Islet precursor cell (in vitro differentiated cells): ENCODE data around the gene ACTA2.
A peak's percentile ranks its signal among the peaks of the same experiment; 100 is the strongest.

ENCODE experiments used
- DNase-seq: peaks from one replicate; pipeline ENCODE4 v3.0.0-alpha.2; 2018

Gene ACTA2

DNA sequence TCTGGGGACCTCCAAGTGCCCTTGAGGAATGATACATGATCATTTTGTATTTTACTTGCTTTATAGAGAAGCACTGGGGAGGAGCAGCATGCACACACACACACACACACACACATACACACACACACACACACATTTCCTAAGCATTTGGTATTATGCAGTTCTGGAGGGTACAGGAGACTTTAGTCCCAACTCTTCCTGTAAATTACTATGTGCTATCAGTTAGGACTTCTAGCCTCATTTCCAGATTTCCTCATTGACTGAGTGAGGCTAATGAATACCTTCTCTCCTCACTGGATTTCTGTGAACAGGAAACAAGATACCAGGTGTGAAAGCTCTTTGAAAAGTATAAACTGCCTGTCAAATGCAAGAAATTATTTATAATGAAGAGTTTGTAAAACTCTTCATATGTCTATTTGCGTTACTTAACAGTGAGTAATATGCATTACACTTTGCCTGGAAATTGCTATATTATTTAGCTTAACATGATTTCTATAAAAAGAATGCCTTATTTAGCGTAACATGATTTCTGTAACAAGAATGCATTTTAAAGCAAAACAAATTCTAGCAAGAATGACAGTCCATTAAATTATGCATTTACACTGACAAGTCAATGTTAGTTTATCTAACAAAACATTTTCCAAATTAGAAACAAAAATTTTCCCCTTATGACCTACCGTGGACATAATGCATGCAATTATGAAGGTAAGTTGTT lies 34.2 kb downstream of the ACTA2 start:
- no peak for DNase-seq

DNA sequence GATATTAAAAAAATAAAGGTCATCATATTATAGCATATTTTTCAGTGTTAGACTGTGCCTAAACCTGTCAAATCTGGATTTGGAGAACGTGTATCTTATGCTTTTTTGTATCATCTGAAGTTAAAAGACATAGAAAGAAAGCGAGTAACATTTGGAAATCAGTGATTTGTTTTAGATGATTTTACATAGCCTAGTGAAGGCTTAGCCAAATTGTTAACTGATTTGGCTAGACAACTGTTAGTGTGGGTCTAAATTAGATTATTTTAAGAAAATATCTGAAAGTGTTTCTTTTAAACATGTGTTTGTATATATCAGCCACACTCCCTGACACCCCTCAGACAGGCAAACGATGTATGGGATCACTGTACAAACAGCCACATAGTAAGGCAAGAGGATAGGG lies 35.6 kb downstream of the ACTA2 start:
- DNase-seq: no peak

DNA sequence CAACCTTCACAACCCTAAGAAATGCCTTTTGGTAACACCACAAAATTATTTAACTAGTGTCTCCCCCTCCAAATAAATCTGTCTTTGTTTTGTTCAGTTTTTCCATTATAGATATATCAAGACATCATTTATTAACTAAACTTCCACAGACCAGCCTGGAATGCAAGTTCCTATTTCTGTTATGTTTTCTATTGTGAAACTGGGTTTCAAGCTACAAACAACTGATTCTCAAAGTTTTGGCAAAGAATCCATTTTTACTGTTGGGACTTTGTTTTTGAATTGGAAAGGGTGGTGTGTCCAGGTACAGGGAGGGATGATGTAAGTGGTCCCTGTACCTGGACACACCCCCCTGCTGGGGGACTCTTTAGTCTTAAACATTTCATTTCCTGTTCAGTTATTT lies 36.3 kb downstream of the ACTA2 start:
- no peak for DNase-seq

DNA sequence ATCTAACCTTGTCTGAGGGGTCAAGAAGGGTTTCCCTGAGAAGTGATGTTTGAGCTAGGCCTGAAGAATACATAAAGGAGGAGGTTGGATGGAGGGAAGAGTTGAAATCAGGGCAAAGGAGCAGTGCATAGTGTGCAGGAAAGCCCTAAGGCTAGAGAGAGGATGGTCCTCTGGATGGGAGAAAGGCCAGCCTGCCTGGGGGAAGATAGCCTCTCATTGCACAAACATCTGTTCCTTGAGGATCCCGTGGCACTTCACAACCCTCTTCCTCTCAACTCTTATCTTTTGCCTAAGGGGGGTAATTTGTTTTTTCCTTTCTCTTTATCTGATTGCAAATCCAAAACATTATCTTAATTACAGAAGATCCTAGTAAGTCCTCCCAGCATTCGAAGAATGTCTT lies 36.8 kb downstream of the ACTA2 start:
- DNase-seq: peak; percentile 88

DNA sequence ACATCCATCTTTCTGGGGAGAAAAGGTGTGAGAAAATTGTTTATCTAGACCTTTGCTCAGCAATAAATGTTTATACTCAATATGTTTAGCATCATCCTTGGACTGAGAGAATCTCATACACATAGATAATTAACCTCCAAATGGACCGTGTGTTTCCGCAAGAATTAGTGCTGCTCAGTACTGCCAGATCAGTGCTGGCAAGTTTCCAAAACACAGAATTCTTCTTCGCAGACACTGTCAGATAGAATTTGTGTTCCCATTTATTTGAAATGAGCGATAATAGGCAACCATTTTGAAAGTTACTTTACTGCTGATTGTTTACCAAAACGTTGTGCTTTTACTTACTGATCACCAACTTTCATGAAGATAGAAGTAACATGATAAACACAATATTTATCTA lies 38.8 kb downstream of the ACTA2 start:
- DNase-seq: no peak

DNA sequence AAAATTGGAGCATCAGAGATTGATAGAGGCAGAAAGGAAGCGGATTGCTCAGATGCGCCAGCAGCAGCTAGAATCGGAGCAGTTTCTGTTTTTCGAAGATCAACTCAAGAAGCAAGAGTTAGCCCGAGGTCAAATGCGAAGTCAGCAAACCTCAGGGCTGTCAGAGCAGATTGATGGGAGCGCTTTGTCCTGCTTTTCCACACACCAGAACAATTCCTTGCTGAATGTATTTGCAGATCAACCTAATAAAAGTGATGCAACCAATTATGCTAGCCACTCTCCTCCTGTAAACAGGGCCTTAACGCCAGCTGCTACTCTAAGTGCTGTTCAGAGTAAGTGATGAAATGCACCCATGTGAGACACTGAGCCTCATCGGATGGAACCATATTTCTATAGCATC lies 39.4 kb downstream of the ACTA2 start:
- DNase-seq: peak; percentile 86

DNA sequence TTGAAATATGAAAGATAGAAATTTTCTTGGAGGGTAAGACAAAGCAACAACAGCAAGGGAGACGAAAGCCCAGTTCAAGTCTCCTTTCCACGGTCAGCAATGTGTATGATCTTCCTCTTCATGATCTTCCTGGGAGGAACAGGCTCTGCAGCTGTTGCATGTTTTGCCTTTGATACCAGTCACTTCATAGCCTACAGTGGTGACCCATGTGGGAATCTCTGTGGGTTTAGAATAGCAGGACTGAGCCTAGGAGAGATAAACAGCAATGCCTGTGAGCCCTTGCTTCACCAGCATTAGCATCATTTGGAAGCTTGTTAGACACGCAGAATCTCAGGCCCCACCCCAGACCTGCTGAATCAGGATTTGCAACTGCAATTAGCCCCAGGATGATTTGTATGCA lies 40.7 kb downstream of the ACTA2 start:
- DNase-seq: no peak

DNA sequence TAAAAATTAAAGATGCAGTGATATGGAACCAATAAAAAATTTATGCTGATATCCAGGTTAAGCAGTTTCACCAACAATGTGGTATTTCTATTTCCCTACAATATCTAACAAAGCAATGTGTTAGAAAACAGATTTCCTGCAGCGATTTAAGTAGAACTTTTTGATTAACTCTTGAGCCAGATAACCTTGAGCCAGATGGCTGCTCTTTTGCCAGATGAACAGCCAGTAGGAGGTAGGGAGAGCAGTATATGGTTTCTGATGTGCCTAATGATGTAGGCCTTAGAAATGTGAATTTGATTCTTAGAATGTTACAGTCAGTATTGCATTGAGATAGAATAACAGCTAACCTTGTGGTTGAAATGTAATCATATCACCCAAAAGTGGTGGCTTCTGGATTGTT lies 41.5 kb downstream of the ACTA2 start:
- no peak for DNase-seq

DNA sequence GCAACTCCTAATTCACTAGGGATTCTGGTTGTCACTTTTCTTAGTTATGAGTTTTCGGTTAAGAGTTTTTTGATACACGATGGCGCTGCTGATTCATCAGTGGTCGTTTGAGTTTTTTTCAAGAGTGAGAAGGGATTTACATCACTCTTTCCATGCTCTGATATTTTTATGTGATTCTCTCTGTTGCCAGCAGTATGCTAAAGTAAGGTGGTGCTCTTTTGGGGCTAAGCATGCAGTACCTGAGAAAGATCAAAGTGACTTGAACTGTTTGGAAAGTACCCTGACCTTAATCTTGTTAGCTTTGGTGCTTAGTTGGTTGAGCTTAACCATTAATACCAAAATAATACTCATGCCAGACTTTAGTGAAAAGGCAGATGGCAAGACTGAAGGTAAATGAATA lies 44.4 kb downstream of the ACTA2 start:
- no peak for DNase-seq

DNA sequence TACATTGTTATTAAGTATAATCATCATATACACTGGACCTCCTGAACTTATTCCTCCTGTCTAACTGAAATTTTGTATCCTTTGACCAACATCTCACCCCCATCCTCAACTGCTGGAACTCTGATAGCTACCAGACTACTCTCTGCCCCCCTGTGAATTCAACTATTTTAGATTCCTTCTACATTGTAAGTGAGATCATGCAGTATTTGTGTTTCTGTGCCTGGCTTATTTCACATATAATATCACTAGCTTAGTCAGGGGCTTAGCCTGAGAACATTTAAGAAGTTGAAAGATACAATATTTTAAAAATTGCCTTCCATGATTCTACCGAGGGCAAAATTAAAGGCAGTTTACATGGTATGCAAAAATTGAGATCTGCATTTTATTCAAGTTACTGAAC lies 45.7 kb downstream of the ACTA2 start:
- no peak for DNase-seq

DNA sequence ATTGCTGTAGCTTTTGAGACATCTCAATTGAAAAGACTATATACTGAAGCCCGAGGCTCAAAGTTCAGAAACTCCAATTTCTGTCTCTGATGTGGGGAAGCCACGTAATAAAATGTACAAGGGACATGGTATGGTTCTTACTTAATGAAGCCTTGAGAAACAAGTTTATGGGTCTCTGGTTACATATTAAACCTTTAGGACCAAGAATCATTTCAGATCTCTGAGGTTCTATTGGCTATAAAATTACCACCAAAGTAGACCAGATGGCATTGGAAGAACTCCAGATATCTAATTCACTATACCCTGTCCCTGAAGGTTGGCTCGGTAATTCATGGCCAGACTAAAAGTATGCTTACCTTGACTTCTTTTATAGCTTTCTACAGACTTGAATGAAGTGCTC lies 48.9 kb downstream of the ACTA2 start:
- no peak for DNase-seq

DNA sequence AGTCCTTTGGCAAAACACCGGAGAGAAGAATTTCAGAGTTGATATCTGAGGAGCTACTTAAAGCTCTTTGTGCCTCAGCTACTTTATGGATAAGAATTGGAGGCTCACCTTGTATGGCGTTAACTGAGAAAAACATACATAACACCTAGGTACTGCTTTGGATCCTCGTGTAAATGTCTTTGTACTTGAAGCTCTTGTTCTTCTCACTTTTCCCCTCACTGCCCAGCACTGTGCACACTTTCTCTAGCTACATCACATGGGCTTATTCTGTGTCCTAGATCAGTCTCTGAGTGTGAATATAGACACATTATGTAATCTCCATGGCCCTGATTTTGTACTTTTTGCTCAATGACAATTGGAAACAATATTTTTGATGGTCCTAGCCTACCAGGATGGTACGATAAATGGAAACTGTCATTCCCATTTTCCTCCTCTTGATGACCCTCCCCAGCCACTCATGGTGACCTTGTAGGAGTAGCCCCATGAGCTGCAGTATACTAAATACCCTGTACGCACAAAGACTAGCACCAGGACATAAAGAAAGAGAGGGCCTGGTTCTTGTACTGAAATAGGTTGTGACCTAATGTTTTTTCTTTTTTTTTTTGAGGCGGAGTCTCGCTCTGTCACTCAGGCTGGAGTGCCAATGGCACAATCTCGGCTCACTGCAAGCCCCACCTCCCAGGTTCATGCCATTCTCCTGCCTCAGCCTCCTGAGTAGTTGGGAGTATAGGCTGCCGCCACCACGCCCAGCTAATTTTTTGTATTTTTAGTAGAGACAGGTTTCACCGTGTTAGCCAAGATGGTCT lies 50.4 kb downstream of the ACTA2 start:
- DNase-seq: no peak

DNA sequence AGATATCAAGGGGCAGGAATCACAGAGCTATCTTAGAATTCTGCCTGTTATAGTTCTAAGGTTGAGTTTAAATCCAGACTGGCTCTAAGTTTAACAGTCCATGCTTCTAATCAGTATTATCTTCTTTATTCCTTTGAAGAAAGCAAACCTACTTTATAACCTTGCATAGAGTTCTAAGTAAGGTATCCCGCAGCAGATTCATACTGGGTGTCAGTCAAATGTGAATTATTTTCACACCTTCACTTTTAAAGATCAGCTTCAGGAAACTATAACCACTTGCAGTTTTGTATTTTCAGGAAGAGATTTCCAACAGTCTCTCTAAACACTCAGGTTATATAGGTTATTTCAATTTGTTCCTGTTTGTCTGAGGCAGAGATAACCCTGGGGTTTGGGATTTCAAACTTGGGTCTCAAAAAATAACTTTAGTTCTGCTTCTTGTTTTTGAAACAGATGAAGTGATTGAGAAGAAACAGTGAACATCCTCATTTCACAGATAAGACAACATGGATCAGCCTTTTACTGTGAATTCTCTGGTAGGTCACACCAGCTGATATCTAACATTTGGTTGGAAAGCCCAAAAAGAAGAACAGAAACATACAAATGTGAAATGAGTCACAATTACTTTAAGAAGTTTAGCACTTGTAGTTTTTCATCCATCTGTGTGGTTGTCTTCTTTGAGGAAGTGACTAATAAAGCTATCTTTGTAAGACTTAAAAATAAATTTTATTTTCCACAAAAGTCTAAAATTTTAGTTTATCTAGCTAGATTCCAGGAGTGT lies 51.2 kb downstream of the ACTA2 start:
- DNase-seq: no peak

DNA sequence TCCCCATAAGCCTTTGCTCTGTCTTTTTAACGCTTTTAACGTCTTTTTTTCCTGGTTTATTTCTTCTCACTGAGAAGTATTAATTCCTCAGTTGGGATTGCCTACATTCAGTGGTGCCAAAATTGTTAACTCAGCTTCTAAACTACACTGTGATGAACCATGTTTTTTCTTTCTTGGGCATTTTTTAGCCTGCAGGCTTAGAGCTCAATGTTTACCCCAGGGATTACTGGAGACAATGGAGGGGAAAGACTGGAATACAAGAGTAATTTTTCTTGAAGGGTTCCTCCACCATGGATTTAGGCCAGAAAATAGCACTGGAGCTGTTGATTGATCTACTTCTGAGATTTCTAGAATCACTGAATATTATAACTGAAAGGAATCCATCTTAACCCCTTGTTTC lies 52.7 kb downstream of the ACTA2 start:
- no peak for DNase-seq

DNA sequence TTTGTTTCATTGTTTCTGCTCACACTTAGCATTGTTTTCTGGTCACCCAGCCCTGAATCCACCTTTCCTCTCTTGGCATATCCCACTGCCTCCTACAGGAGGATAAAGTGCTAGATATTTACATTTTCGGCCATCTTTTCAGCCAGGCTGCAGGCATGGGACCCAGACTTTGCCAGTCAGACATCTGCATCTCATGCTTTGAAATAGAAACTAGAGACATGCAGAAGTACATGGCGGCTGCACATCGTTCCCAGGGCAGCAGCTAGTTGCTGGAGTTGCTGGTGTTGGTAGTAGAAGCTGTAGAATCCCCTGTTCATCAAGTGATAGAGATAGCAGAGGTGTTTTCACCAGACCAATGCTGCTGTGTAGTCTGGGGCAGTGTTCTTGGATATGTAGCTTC lies 53.8 kb downstream of the ACTA2 start:
- DNase-seq: no peak

DNA sequence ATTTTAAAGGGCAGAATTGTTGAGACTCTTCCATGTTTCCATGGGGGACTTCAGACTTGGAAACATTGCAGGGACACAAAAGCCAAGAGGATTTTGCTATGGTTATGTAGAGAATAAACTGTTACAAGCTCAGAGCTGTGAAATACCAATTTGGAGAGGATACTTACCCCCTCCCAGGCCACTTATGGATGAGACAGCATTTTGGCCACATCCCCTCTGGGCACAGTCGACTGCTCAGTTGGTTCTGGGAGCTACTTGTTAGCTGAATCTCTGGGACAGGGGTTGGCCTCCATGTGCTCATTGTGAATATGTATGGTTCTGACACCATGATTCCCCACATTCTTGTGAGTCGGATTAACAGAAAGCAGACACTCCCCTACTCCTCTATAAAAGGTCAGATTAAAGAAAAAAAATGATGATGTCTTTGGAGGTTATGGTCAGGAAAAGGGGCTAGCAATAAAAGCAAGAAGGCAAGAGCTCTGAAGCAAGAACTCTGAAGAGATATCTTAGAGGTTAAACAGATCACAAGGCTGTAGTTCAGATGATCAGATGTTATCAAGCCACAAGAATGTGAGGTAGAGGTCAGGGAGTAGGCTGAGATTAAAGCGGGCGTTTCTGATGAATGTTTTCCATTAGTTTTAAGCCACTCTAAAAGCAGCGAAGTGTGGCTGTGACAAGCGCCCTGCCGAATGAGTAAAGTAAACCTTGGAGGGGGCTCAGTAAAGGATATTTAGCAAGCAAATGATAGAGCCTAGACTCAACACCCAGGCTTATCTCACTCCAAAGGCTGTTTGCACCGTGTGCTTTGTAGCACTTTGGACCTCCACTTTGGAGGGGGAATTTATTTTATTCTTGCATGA lies 55.3 kb downstream of the ACTA2 start:
- peak; percentile 86 for DNase-seq

DNA sequence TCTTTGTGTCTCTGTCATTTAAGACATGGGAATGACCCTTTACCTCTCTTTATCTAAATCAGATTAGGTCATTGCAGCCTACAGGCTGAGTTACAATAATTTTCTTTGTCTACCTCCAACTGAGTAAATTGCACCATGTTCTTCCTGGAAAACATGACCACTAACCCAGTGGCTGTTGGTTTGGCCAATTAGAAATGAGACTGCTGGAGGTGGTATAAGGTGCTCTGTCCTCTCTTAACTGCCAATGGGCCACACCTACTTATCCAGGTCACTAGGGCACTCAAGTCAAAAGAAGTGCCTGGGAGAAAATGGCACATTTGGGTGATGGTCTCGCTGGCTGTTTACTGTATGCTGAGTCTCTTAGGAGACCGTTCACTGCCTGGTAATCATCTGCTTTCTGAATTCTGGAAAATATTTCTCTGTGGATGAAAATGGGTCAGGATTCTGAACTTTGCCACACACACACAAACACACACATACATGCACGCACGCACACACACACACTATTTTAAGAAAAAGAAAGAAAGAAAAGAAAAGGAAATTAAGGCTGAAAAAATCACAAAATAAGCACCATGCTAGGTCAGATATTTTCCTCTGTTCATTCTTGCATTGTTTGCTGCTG lies 56.1 kb downstream of the ACTA2 start:
- DNase-seq: peak; percentile 77

DNA sequence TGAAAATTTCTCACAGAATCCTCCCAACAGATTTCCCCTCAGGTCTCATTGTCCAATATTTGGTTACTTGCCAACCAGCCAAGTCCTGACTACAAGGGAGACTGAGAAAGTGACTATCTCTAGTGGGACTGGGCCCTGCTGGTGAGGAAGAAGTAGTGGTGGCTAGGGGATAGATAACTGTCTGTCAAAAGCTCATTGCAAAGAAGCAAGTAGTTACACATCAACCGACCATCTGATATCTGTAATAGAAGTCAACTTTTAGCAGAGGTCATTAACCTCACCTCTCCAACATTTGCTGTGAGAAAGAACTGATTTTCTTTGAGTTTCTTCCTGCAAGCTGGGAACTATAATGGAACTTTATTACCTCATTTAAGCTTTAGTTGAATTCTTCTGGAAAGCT lies 57.3 kb downstream of the ACTA2 start:
- DNase-seq: no peak

DNA sequence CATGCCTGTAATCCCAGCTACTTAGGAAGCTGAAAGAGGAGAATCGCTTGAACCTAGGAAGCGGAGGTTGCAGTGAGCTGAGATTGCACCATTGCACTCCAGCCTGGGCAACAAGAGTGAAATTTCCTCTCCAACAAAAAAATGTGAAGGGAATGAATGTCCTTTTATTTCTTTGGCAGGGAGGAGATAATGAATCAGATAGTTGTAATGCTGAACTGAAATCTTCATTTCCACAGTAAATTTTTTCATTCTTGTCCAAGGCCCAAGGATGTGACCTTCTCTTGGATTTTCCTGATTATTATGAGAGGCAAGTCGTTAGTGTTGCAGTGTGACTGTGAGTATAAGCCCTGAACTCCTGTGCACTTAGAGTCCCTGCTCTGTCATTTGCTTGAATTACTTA lies 59.0 kb downstream of the ACTA2 start:
- DNase-seq: no peak

DNA sequence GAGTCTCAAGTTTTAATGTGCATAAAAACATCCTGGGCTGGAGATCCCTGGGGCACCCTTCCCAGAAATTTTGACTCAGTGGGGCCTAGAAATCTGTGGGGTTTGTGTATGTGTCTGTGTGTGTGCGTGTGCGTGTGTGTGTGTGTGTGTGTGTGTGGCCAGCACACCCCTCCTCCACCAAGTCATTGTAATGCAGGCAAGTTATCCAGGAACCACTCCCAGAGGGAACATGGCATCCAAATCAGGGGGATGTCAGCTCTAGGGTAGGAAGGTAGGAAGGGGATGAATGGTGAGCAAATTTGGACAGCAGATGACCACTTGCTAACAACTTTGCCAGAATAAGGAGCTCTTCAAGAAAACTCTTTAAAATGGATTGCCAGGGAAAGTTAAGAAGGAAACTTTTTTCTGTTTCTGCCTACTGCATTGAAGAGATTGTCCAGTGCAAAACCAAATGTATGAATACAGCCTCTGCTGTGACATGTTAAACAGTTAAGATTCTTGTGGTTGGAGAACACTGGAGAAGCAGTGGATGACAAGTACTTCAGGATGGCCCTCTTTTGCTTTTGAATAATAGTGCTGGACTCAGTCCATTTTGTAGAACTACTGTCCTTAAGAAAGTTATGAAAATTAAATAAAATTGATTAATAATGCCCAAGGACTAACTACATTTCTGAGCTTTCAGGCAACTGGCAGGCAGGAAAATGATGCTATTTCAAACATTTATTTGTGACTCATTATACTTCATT lies 60.2 kb downstream of the ACTA2 start:
- no peak for DNase-seq

DNA sequence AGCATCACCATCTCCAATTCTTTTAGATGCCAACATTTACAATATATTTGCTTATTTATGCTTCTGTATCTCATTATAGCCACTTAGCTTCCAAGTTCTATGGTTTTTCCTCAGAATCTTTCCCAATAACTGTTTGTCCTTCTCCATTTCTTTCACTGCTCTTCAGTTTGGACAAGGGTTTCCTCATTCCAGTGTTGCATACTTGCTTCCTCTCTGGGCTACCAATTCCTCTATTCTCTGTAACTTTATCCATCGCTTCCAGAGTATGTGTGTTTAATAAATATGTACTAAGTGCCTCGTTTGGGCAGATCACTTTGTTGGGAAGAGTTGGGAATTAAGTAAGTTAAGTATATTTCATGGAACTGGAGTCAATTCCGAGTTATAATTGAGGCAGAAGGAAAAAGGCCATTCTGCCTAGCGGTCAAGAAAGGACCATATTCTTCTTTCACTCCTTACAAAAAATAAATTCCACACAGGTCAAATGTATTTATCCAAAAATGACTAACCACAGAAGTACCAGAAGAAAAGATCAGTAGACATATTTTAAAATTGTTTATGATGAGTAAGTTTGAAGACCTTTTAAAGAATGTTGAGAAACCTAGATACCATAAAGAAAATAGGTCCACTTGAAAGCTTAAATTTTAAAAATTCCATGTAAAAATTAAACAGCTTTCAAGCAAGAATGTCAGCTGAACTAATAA lies 61.7 kb downstream of the ACTA2 start:
- no peak for DNase-seq
